Cardiac muscle cell (in vitro differentiated cells and primary cell): ENCODE data around the gene RUFY4. TPM values are rescaled to one million over a fixed set of nuclear protein-coding genes. Genes with fewer than 3 reads are reported as not detected.

ENCODE experiments used
- DNase-seq, 2 donors: peaks; one replicate each; pipeline versions ENCODE4 v3.0.0 to v3.0.0-alpha.2; 2010 to 2017; ENCODE audit warnings: low read depth in 1 of 2, low spot score in 1 of 2
- H3K27ac ChIP-seq: fragments of 200-600 bp; sonication (generic); 2 replicates; pipeline ENCODE4 v1.5.1; 2016
- H3K27me3 ChIP-seq: fragments of 200-600 bp; sonication (generic); 2 replicates; pipeline ENCODE4 v1.6.0; 2016; ENCODE audit warnings: control low read depth
- H3K36me3 ChIP-seq: fragments of 200-600 bp; sonication (generic); 2 replicates; pipeline ENCODE4 v1.5.1; 2016; ENCODE audit warnings: control low read depth
- H3K4me1 ChIP-seq: fragments of 200-600 bp; sonication (generic); 2 replicates; pipeline ENCODE4 v1.8.1; 2017; ENCODE audit warnings: low read depth, mild to moderate bottlenecking, mixed run types
- H3K4me3 ChIP-seq: fragments of 200-600 bp; sonication (generic); 2 replicates; pipeline ENCODE4 v1.5.1; 2016; ENCODE audit warnings: mild to moderate bottlenecking
- H3K9me3 ChIP-seq: fragments of 200-600 bp; sonication (generic); 2 replicates; pipeline ENCODE4 v1.5.1; 2017; ENCODE audit warnings: low read depth, mild to moderate bottlenecking, control low read depth
- polyA plus RNA-seq: library from polyadenylated mRNA; unstranded; fragments of >200 nt; fragmentation: Nextera tagmentation; extraction: Ambion mirVana; gene quantifications from 2 replicates; pipeline ENCODE4 v1.2.1, GENCODE V29; 2016
- total RNA-seq: library from RNA; depleted of rRNA; stranded (reverse); fragments of >200 nt; gene quantifications from 2 replicates; pipeline ENCODE4 v1.2.3, GENCODE V29; 2016
- TF ChIP-seq, protein P1 (sequence below): IDR thresholded peaks from 2 replicates; pipeline ENCODE4 v1.5.1; 2012; ENCODE audit warnings: low read depth, mild to moderate bottlenecking, low read length

Gene RUFY4
- total and polyA plus RNA-seq, 2 experiments from 2014 or later = not detected

DNA sequence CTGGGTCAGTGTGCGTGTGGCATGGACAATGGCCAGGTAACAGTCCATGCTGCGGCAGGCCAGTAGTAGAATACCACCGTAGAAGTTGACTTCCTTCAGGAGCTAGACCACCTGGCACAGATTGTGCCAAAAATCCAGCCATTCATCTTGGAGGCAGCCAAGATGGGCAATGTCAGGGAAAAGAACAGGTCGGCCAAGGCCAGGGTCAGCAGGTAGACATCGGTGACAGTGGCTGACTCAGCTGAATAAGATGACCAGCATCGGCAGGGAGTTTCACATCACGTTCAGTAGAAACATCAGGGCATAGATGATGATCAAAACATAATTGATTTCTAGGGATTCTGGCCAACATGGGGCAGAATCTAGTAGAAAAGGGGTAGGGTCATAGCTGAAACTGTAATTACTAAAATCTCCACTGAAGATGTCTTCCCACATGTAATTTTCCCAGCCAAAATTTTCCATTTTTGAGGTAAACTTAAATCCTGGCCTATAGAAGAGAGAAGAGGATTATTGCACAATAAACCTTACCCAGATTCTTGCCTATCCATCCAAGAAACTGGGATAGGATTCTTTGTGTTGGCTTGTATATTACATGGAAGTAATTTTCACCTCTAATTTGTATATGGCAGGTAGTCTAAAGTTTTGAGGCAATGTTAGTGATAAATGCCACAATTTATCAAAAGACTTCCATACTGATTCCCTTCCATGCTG lies 7.9 kb upstream of the RUFY4 start:
- no peaks in the 10 kb centered on the region for H3K36me3 ChIP-seq
- no peak overlapping the region for H3K27ac ChIP-seq
- no peaks in the 10 kb centered on the region for H3K4me1 ChIP-seq
- peaks cover 26% of the 10 kb centered on the region for H3K27me3 ChIP-seq
- DNase-seq = no peak
- TF ChIP-seq, protein P1, sequence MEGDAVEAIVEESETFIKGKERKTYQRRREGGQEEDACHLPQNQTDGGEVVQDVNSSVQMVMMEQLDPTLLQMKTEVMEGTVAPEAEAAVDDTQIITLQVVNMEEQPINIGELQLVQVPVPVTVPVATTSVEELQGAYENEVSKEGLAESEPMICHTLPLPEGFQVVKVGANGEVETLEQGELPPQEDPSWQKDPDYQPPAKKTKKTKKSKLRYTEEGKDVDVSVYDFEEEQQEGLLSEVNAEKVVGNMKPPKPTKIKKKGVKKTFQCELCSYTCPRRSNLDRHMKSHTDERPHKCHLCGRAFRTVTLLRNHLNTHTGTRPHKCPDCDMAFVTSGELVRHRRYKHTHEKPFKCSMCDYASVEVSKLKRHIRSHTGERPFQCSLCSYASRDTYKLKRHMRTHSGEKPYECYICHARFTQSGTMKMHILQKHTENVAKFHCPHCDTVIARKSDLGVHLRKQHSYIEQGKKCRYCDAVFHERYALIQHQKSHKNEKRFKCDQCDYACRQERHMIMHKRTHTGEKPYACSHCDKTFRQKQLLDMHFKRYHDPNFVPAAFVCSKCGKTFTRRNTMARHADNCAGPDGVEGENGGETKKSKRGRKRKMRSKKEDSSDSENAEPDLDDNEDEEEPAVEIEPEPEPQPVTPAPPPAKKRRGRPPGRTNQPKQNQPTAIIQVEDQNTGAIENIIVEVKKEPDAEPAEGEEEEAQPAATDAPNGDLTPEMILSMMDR = no peak
- H3K9me3 ChIP-seq = no peaks in the 10 kb centered on the region
- H3K4me3 ChIP-seq = no peak overlapping the region

DNA sequence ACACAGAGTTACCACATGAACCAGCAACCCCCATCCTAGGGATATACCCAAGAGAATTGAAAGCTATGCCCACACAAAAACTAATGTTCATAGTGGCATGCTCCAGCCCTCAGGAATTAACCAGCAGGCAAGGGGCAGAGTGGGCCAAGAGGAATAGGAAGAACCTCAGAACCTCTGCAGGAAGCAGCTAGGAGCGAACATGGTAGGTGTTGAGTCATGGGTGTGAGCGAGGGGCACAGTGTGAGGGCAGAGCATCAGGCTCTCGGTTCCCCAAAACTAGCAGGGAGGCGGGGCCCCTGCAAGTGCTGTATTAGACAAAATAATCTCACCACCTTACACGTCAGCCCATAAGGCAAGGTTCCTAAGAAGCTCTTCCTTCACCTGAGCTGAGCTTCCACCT lies 5.6 kb upstream of the RUFY4 start:
- DNase-seq = no peak
- H3K4me3 ChIP-seq = no peak overlapping the region
- H3K27me3 ChIP-seq = peaks cover 30% of the 10 kb centered on the region
- H3K9me3 ChIP-seq = no peaks in the 10 kb centered on the region
- H3K4me1 ChIP-seq = no peaks in the 10 kb centered on the region
- TF ChIP-seq, protein P1 = no peak
- no peak overlapping the region for H3K27ac ChIP-seq
- H3K36me3 ChIP-seq = no peaks in the 10 kb centered on the region

DNA sequence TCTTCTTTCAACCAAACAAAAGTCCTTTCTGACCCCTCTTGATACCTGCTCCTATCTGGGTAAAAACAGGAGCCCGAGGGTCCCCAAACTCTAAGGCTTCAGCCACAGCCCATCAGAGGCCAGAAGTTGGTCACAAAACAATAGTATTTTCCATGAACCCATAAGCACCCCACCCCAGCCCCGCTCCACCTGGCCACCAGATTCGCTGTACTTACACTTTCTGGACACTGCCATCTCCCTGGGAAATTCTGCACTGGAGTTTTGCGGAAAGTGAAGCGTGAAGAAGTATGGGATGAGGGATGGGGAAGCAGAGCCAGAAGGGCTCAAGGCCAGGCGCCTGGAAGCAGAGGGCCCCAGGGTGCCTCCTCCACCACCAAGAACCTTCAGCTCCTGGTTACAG lies 5.2 kb upstream of the RUFY4 start:
- no peak overlapping the region for H3K4me3 ChIP-seq
- H3K27me3 ChIP-seq = peaks cover 28% of the 10 kb centered on the region
- H3K36me3 ChIP-seq = no peaks in the 10 kb centered on the region
- H3K4me1 ChIP-seq = no peaks in the 10 kb centered on the region
- TF ChIP-seq, protein P1 = no peak
- H3K27ac ChIP-seq = no peak overlapping the region
- no peak for DNase-seq
- no peaks in the 10 kb centered on the region for H3K9me3 ChIP-seq

DNA sequence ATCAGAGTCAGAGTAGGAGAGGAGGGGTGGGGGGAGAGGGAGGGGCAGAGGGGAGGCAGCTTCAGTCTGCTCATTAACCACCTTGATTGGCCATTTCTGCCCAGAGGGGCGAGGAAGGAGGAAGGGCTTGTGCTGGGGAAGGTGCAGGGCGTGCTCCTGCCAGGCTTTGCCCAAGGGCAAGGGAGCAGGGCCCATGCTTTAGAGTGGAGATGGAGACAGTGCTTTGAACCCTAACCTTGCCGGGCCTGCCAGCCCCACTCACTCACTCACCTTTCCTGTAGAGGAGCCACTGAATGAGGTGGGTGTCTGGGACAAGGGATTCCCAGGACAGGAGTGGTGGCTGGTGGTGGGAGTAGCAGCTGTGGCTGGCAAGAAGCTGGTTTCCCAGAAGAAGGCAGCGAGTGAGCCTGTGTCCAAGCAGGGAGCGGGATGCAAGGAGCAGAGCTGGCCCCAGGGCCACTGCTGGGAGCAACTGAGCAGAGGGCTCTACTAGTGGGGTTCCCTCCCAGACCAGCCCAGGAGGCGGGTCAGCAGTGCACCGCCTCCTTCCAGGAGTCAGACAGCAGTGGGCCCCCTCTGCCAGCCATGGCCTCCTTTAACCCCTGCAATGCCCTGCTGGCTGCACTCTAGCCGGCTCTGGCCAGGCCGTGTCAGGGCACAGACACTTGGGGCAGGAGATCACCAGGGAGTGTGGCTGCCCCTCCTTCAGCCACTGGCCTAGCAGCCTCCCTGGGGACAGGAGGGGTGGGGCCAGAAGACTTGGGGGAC lies 3.6 kb upstream of the RUFY4 start:
- Histone ChIP-seq H3K4me3 (no peak overlapping the region), H3K4me1 (no peaks in the 10 kb centered on the region), H3K9me3 (no peaks in the 10 kb centered on the region), H3K36me3 (no peaks in the 10 kb centered on the region), H3K27me3 (peaks cover 28% of the 10 kb centered on the region), H3K27ac (no peak overlapping the region)
- no peak for DNase-seq
- TF ChIP-seq, protein P1 = no peak

DNA sequence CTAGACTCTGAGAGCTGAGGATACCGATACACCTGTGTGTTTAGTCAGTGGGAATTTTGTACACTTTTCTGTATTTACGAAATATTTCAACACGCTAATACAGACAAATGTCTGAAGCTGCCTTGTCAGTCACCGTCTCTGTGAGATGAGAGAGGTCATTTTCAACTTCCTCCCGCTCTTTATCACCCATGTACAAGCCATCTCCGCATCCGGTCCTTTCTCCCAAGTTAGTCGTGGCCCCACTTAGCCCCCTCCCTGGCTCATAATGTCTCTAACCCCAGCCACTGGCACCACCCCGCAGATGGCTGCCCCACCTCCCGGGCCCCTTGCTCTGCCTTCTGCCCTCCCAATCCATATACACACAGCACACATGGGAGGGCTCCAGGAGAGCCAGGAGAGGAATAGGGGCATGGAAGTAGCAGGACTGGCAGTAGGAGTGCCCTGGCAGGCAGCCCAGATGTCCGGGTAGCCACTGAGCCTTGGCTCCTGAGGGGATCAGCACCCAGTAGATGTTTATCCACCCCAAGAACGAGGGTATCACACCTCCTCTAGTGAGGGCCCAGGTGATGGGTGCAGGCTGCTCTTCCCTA lies 2.0 kb upstream of the RUFY4 start:
- Histone ChIP-seq H3K36me3 (no peaks in the 10 kb centered on the region), H3K27me3 (peaks cover 29% of the 10 kb centered on the region), H3K4me1 (no peaks in the 10 kb centered on the region), H3K4me3 (no peak overlapping the region), H3K27ac (no peak overlapping the region), H3K9me3 (no peaks in the 10 kb centered on the region)
- TF ChIP-seq, protein P1 = no peak
- DNase-seq = no peak
